22Rv1 (cell line): ENCODE measurements around the gene SYNPR.

Source experiments
- CTCF ChIP-seq: fragments of 450-650 bp; IDR thresholded peaks from 2 replicates; pipeline ENCODE4 v1.5.1; 2017; ENCODE audit warnings: mild to moderate bottlenecking
- ZFX ChIP-seq: fragments of 450-650 bp; IDR thresholded peaks from 2 replicates; pipeline ENCODE4 v1.6.1; 2017; ENCODE audit warnings: antibody characterized with exemption, borderline replicate concordance

- TF ChIP-seq CTCF = no peak
- TF ChIP-seq ZFX = no peak
These were observed 106.3 kb downstream of the SYNPR start for GRCh38 chr3:63384382-63384781.
